T1000 (cell line): ENCODE measurements around the gene GYPB.
"Not testable (repeated sequence)": the region's sequence is repeated elsewhere in the genome, so short reads cannot be mapped to it uniquely, and the experiment has no call there.

Experiments
- DNase-seq: peaks from one replicate; lab custom pipeline; 2025; ENCODE audit warnings: mixed read lengths; lab: John Stamatoyannopoulos, UW

GYPB gene

DNA sequence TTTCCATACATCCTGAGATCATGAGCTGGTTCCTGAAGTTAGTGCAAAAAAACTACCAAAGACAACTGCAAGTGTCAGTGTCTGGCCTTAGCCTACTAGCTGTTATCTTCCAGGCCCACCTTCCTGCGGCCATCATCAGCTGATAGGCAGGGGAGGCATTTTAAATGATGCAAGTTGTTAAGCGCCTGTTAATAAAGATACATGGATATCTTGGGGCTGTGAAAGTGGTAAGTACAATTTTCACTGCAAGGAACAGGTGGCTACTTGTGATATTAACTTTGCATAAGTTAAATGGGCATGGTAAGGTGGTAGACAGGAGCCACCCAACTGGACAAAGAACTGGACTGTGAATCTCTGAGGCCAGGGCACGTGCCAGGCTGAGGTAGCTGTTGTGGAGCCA, at the start of gene GYPB:
GYPB (minus strand) TSS at position 104 of the 400 bp plus-strand sequence; CDS start at position 11, 93 bp downstream.
- DNase-seq: not testable (repeated sequence)

DNA sequence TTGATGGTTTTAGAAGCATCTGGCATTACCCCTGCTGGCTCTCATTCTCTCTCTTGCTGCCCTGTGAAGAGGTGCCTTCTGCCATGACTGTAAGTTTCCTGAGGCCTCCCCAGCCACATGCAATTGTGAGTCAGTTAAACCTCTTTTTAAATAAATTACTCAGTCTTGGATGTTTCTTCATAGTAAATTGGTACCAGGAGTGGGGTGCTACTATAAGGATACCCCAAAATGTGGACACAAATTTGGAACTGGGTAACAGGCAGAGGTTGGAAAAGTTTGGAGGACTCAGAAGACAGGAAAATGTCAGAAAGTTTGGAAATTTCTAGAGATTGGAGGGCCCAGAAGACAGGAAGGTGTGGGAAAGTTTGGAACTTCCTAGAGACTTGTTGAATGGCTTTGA, 42.4 kb upstream of the GYPB start:
- not testable (repeated sequence) for DNase-seq

DNA sequence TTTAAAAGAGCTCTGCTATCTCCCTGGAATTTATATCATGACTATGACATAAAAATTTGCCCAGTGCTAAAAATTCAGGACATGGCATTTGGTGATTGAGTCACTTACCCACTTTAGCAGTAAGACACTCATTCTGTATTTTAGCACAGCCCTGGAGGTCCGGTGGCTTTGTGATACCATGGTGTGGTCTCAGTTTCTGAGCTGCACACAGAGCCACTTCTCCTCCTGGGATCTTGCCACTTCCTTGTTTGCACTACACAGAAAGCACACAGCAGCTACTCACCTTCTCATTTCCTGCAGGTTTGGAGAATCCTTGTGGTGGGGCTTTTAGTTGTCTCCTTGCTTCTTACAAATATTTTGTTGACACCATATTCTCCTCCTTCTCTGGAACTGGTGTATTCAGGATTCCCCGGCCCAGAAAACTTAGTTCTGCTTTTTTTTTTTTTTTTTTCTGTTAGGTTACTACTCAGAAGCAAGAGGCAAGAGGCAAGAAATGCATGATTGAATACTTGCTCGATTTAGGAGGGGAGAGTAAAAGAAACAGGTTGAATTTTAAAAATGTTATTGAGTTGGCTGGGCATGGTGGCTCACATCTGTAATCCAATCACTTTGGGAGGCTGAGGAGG, 41.2 kb upstream of the GYPB start:
- not testable (repeated sequence) for DNase-seq

DNA sequence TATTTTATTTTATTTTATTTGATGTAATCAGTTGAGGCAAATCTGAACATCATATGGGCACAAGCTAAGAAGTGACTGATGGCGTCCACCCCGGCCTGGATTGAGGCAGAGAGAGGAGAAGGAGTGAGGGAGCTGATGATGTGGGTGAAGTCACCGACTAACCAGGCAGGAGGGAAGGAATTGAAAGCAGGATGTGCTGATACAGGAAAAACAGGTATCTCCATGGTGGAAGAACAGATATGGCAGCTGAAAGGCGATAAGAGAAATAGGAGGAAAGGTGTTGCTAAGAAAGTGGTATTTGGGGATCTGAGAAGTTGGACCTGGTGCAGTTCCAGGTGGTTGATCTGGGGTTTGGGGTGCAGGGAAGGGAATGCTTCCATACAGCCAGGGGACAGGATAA, 37.6 kb upstream of the GYPB start:
- no peak for DNase-seq

DNA sequence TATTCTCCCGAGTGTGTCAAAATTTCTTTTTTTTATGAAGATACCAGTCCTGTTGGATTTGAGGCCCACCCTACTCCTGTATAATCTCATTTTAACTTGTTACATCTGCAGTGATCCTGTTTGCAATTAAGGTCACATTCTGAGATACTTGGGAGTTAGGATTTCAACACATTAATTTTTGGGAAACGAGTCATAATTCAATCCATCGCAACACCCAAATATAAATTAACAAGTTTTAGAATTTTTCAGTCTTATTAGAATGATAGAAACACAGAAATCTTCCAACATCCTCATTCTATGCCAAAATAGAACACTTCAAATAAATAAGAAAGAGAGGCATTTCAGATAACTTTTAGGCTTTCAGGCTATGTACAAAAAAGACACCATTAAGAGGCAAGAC, 36.2 kb upstream of the GYPB start:
- not testable (repeated sequence) for DNase-seq

DNA sequence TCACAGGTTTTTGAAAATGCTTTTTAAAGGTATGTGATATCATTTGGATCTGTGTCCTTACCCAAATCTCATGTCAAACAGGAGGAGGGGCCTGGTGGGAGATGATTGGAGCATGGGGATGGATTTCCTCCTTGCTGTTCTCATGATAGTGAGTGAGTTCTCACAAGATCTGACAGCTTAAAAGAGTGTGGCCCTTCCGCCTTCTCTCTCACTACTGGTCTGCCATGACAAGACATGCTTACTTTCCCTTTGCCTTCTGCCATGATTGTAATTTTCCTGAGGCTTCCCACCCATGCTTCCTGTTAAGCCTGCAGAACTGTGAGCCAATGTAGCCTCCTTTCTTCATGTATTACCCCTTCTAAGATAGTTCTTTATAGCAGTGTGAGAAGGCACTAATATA, 32.3 kb upstream of the GYPB start:
- not testable (repeated sequence) for DNase-seq

DNA sequence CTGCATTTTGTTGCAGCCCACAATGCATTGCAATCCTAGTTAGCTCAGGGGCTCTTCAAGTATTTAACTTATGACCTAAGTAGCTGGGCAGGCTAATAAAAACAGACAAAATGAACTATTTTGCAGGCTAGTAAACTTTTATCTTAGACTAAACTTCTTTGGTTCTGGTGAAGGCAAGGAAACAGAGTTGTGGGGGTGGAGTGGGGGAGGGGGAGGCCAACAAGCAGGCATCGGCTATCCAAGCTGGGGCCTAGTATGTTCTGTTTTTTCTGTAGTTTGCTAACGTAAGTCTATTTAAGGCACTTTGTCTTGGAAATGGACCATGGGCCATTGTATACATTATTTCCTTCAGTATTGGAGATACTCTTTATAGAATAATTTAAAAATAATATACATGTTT, 31.5 kb upstream of the GYPB start:
- not testable (repeated sequence) for DNase-seq

DNA sequence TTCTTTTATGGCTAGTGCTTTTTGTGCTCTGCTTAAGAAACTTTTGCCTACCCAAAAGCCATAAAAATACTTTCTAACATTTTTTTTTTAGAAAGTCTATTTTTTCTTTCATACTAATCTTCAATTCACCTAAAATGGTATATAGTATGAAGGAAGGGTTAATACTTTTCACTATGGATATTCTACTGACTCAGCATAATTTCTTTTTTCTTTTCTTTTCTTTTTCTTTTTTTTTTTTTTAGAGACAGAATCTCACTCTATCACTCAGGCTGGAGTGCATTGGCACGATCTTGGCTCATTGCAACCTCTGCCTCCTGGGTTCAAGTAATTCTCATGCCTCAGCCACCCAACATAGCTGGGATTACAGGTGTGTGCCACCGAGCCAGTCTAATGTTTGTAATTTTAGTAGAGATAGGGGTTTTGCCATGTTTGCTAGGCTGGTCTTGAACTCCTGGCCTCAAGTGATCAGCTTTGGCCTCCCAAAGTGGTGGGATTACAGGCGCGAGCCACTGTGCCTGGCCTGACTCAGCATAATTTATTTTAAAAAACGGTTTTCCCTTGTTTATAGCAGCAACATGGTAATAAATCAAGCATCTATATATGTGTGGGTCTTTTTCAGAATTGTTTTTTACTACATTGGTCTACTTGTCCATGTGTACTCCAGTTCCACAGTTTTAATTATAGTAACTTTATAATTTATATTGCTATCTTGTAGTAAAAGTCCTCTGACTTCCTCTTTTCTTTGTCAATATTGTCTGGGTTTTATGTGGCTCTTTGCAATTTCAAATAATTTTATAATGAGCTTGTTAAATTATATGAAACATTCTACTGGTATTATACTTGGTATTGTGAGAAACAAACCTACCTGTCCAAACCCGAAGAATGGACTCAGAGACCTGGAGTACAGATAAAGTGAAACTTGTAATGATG, 30.6 kb upstream of the GYPB start:
- not testable (repeated sequence) for DNase-seq

DNA sequence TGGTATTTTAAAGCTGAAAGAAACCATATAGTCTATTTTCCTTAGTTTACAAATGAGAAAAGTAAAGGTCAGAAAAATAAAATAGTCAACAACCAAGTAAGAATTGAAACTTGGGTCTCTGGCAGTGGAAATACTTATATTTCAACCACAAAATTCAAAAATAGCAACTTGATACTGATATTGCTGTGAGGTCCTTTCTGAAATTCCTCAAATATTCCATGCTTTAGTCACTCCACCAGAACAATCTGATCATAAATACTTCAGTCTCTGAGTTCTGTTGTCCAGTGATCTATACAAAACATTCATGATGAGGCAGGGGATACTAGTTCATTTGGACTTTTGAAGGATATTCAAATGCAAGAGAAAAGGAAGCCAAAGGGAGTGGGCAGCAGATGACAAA, 25.8 kb upstream of the GYPB start:
- not testable (repeated sequence) for DNase-seq

DNA sequence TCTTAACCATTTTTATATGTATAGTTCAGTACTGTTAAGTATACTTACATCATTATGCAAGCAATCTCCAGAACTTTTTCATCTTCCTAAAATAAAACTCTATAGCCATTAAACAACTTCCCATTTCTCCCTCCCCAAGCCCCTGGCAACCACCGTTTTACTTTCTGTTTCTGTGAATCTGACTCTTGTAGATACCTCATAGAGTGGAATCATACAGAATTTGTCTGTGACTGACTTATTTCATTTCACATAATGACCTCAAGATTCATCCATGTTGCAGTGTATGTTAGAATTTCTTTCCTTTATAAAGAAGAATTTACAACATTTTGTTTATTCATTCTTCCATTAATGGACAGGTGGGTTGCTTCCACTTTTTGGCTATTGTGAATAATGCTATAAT, 13.4 kb upstream of the GYPB start:
- DNase-seq: not testable (repeated sequence)

DNA sequence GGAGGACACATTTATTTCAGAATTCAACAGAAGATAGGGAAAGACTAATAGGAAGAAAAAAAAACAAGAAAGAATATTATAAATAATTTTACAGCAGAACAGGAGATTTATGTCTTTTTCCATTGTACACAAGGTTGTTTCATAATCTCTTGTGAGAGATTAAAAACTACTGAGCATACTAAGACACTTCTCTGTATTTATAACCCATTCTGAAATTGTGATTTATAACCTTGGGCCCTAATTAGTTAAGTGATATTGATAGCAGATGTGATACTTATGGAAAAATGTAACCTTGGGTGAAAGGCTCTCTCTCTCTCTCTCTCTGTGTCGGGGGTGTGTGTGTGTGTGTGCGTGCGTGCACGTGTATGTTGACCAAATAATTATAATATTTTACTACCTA, 12.7 kb upstream of the GYPB start:
- not testable (repeated sequence) for DNase-seq

DNA sequence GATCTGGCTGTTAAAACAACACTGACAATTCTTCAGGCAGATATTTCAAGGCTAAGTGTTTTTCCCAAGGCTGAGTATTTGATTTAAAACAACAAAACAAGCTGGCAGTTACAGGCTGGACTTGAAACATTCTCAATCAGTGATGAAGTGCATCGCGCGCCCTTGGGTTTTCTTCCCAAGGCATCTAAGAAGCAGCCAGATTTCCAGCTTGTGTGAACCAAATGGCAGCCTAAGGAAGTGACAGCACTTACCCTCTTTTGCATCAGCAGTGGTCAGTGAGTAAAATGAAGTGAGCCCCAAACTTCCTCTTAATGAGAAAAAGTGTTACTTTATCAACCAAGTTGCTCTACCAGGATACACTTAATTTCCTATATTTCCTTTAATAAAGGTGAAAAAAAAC, 12.2 kb upstream of the GYPB start:
- not testable (repeated sequence) for DNase-seq

DNA sequence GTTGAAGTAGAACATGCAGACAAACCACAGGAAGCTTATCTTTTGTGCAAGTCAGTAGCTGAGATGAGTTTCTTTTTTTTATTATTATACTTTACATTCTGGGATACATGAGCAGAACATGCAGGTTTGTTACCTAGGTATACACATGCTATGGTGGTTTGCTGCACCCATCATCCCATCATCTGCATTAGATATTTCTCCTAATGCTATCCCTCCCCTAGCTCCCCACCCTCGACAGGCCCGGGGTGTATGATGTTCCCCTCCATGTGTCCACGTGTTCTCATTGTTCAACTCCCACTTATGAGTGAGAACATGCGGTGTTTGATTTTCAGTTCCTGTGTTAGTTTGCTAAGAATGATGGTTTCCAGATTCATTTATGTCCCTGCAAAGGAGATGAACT, 11.5 kb upstream of the GYPB start:
- DNase-seq: not testable (repeated sequence)

DNA sequence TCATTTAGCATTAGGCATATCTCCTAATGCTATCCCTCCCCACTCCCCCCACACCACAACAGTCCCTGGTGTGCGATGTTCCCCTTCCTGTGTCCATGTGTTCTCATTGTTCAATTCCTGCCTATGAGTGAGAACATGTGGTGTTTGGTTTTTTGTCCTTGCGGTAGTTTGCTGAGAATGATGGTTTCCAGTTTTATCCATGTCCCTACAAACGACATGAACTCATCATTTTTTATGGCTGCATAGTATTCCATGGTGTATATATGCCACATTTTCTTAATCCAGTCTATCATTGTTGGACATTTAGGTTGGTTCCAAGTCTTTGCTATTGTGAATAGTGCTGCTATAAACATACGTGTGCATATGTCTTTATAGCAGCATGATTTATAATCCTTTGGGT, 7.5 kb upstream of the GYPB start:
- not testable (repeated sequence) for DNase-seq

DNA sequence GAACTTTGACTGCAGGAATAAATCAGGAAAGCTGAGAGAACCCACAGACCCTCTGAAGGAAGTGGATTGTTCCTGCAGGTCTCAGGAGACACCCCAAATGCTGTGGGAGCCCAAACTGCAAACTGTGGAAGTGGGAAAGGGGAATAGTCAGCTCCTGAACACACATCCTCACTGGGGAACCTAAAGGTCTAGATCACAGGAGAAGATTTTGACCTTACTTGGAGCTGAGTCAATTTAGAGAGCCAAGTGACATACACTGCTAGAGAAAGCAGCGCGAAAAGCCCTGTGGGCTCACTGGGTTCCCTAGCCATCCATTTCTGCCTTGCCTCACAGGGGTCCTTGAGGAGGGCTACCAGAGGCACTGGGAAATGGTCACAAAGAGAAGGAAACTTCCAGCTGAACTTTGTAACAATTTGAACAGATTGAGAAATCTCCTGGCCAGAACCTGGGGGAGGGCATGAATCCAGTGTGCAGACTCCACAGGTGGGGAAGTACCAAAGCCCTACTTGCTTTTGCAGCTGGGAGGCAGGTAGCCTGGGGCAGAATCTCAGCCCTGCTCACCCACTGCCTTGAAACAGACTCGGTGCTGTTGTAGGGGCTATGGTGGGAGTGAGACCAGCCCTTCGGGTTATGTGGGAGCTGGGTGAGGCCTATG, 5.3 kb upstream of the GYPB start:
- DNase-seq: not testable (repeated sequence)

DNA sequence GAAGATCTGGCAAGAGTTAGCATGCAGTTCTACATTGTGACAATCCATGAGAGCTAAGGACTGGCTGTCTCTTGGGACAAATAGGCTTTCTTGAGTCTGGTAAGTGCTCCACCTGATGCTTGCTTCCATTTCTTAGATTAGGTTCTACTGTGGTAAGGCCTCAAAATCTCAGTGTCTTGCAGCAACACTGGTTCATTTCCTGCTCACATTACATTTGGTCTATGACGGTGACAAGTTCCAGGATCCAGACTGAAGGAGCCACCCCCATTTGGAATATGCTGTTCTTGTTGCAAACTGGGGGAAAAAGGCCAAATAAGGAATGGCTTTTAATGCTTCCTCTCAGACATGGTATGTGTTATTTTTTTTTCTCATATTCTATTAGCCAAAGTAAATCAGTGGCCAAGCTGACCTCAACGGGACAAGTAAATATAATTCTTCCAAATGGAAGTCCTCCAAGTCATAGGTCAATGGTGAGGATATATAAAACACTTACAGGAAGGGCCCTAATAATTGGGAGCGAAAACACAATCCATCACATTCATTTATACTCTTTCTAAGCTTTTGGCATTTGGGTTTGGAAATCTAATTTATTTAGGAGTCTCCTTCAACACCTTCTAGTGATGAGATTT, 3.7 kb upstream of the GYPB start:
- not testable (repeated sequence) for DNase-seq

DNA sequence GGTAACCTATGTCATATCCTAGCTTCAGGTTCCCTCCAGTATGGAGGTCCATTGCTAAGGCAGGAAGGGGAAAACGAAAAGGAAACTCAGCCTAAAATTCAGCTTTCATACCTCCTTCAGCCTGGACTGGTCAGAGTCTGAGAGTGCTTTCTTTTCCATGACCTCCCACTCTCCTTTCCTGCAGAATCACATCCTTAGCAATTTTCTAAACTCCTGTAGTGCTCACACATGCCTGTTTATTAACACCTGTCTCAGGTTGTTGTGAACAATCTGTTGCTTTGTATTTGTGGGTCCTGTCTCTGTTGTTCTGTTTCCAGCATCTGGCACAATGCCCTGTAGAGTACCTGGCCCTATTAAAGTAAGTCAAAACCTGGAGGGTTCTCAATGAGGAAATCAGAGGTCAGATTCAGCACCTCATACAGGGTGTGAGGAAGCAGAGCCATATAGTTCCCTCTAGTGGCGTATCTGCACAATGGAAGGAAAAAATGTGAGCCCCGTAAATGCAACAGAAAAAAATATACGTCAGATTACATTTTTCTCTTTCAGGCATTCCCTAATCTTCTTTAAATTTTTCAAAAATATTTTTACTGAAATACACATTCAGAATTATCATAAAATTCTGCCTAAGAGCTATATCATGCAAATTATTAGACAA, 2.3 kb upstream of the GYPB start:
- DNase-seq: not testable (repeated sequence)

DNA sequence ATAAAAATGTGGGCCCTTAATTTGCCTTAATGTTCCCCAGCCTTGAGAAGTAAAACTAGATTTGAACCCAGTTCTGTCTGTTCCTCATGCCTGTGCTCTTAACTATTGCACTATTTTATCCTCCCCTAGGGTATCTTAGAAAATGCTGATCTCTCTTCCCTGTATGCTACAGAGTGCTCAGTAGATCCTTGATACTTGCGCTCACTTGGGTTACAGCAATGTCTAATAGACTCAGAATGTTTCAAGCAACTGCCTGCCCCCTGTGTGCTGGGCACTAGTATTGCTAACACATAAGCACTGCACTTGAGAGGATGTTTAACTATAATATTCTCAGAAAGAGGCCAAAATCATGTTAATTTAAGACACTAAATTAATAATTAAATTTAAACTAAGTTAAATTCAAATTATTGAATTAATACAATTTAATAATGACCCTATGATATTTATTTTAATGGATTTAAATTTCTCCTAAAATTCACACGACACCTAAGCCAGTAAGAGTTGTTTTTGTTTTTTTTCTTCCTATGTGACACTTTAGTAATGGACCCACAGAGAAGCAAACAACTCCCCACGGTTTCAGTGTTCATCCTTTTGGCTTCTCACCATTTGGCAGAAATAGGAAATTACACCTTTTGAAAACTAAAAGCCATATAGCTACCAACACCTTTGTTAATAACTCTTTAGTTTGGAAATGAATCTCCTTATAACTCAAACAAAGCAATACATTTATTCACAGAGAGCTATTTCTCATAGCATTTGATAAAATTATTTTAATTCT, 768 bp downstream of the GYPB start:
- not testable (repeated sequence) for DNase-seq

DNA sequence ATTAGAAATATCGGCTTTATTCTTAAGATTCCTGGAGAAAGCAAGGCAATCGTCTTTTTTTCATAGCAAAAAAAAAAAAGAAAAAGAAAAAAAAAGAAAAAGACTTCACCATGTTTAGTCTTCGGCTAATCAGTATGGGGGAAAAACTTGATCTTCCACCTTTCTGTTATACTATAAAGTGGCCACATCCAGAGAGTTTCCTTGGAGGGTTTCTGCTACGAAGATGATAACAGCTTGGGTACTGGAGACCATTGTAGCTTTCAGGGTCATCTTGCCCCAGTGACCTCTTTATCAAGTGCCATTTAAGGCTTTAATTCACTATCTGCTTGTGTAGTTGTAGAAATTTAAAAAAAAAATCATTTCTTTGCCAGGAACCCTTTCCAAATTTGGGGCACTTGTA, 1.9 kb downstream of the GYPB start:
- not testable (repeated sequence) for DNase-seq

DNA sequence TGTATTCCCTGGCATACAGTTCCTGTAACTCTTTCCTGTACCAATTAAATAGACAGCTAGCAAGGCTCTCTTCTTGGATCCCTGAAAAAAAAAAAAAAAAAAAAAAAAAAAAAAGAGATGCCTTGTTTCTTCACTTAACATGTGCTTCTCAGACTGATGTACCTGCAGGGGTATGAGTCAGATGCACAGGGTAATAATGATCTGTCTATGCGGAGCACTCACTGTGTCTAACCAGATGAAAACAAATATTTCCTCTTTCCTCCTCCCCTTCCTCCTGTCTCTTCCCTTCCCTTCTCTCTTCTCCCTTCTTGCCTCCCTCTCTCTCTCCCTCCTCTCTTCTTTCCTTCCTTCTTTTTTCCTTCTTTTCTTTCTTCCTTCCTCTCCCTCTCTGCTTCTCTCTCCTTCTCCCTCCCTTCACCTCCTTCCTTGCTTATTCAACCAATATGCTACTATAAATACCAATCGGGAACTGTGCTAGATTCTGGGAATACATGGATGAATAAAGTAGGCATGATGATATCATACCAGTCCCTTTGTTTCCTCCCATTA, 3.0 kb downstream of the GYPB start:
- not testable (repeated sequence) for DNase-seq
